GM12878 (cell line): ENCODE measurements around the gene HAUS1. TPM values are rescaled to one million over a fixed set of nuclear protein-coding genes. Genes with fewer than 3 reads are reported as not detected.

Source experiments
- BACH1 ChIP-seq: fragments of 450-650 bp; IDR thresholded peaks from 2 replicates; pipeline ENCODE4 v1.6.1; 2017; ENCODE audit warnings: mild to moderate bottlenecking, borderline replicate concordance
- BHLHE40 ChIP-seq, 2 experiments: fragments of 450-650 bp in 1 of 2; IDR thresholded peaks; 2 replicates each; pipeline ENCODE4 v1.6.1; 2011 to 2017; ENCODE audit warnings: low read depth in 2 of 2, borderline replicate concordance in 1 of 2, improper control_type of control experiment in 1 of 2, low read length in 1 of 2, mild to moderate bottlenecking in 1 of 2
- CBFB ChIP-seq: IDR thresholded peaks from 2 replicates; pipeline ENCODE4 v1.6.1; 2016; ENCODE audit warnings: antibody characterized with exemption, low read depth
- CHD1 ChIP-seq: IDR thresholded peaks from 2 replicates; pipeline ENCODE4 v1.6.1; 2012; ENCODE audit warnings: low read depth, low read length, improper control_type of control experiment
- CHD4 ChIP-seq: fragments of 200-600 bp; sonication (generic); IDR thresholded peaks from 2 replicates; pipeline ENCODE4 v1.6.1; 2016; ENCODE audit warnings: mild to moderate bottlenecking
- ESRRA ChIP-seq: IDR thresholded peaks from 2 replicates; pipeline ENCODE4 v1.6.1; 2012; ENCODE audit warnings: mild to moderate bottlenecking, low read length, improper control_type of control experiment
- FOXM1 ChIP-seq: IDR thresholded peaks from 2 replicates; pipeline ENCODE4 v1.6.1; 2012; ENCODE audit warnings: low read depth, mild to moderate bottlenecking, inconsistent platforms, low read length, moderate library complexity
- LARP7 ChIP-seq: fragments of 450-650 bp; IDR thresholded peaks from 2 replicates; pipeline ENCODE4 v1.6.1; 2017; ENCODE audit warnings: mild to moderate bottlenecking
- MLLT1 ChIP-seq: fragments of 450-650 bp; IDR thresholded peaks from 2 replicates; pipeline ENCODE4 v1.6.1; 2016; ENCODE audit warnings: mild to moderate bottlenecking
- NFXL1 ChIP-seq: fragments of 450-650 bp; IDR thresholded peaks from 2 replicates; pipeline ENCODE4 v1.6.1; 2017; ENCODE audit warnings: antibody characterized with exemption, mild to moderate bottlenecking, borderline replicate concordance
- NR2C2 ChIP-seq: IDR thresholded peaks from 2 replicates; pipeline ENCODE4 v1.6.1; 2011; ENCODE audit warnings: borderline replicate concordance, low read depth; ENCODE audit not compliant: control insufficient read depth, insufficient read length
- PAX5 ChIP-seq: IDR thresholded peaks from 2 replicates; pipeline ENCODE4 v1.6.1; 2011; ENCODE audit warnings: low read depth, low read length, borderline replicate concordance
- PBX3 ChIP-seq: IDR thresholded peaks from 2 replicates; pipeline ENCODE4 v1.6.1; 2011; ENCODE audit warnings: mild to moderate bottlenecking, low read depth, low read length, moderate library complexity; ENCODE audit not compliant: insufficient replicate concordance
- POLR2A ChIP-seq: IDR thresholded peaks from 2 replicates; pipeline ENCODE4 v1.6.1; 2011; ENCODE audit warnings: low read depth, mild to moderate bottlenecking, low read length
- SP1 ChIP-seq: IDR thresholded peaks from one replicate; pipeline ENCODE4 v1.6.1; 2011; ENCODE audit warnings: low read depth, low read length
- SREBF2 ChIP-seq: IDR thresholded peaks from 2 replicates; pipeline ENCODE4 v1.6.1; 2012; ENCODE audit warnings: mild to moderate bottlenecking, low read length
- STAT3 ChIP-seq: IDR thresholded peaks from 2 replicates; pipeline ENCODE4 v1.6.1; 2011; ENCODE audit warnings: low read depth, low read length, improper control_type of control experiment
- ZNF207 ChIP-seq: fragments of 450-650 bp; IDR thresholded peaks from 2 replicates; pipeline ENCODE4 v1.6.1; 2014; ENCODE audit warnings: antibody characterized with exemption, mild to moderate bottlenecking, borderline replicate concordance
- polyA plus RNA-seq, 11 experiments: library from polyadenylated mRNA; depleted of rRNA in 4 of 11; unstranded in 6 of 11; stranded (reverse) in 5 of 11; fragments of >200 nt; fragmentation: Nextera tagmentation in 4 of 11; fragmentation: Illumina TruSeq in 1 of 11; extraction: Ambion mirVana in 4 of 11; extraction: Trizol in 1 of 11; gene quantifications; 1 replicate in 1 of 11; 2 replicates in 10 of 11; pipeline versions ENCODE4 v1.2.1 to v1.2.3, GENCODE V29; 2011 to 2016; ENCODE audit warnings: inconsistent platforms in 2 of 11, missing spikeins in 2 of 11, low read depth in 1 of 11
- total RNA-seq, 4 experiments: library from RNA; depleted of rRNA in 3 of 4; stranded (reverse); fragments of >200 nt in 3 of 4; fragmentation: Illumina TruSeq in 1 of 4; extraction: Trizol in 1 of 4; gene quantifications; 2 replicates each; pipeline versions ENCODE4 v1.2.1 to v1.2.3, GENCODE V29; 2013 to 2021
- TF ChIP-seq, protein P1 (sequence below): IDR thresholded peaks from 2 replicates; pipeline ENCODE4 v1.6.1; 2012; ENCODE audit warnings: improper control_type of control experiment, low read depth, low read length; ENCODE audit not compliant: insufficient replicate concordance
- TF ChIP-seq, protein P2 (sequence below): IDR thresholded peaks from 2 replicates; pipeline ENCODE4 v1.6.1; 2011; ENCODE audit warnings: low read depth, mild to moderate bottlenecking, low read length, moderate library complexity, borderline replicate concordance; ENCODE audit errors: extremely low read depth

Gene HAUS1
- total and polyA plus RNA-seq, 10 of the 15 experiments (the other 5 are each of a cell fraction or from before 2014, with no cell fraction given) = 41.2 to 182 (median 91.9) TPM

DNA sequence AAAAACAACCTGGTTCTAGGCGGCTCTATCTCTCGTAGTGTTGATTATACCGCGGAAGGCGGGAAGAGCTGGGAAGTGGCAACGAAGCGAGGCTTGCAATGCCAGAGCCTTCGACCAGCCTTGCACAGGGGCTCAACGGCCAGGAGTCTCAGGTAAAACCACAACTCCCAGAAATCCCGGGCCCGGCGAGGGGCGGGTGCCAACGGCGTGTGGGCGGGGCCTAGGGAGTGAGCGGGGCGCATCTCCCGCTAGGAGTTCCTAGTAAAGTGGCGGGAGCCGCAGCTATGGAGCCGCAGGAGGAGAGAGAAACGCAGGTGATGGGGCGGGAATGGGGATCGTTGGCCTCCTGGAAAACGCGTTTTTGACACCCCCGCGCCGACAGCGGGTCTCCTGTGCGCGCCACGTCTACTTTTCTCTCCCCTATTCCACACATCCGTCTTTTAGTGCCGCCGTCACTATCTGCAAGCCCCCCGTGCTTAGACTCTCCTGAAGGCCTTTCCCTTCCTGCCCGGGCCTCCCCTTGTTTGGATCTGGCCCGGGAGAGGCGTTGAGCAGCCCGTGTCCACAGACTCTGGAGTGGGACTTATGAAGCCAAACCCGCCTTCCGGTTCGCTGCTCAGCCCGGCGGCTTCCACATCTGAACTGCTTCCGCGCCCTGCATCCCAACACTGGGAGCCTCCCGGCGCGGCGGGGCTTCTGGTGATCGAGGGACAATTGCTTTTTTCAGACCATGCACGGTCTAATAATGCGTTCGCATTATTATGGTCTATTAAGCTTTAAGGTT lies at the start of gene HAUS1 (continued):
- TF ChIP-seq PBX3 (no peak), NFXL1 (no peak), LARP7 (no peak; the same call in 1 of the 2 replicates), ESRRA (no peak), ZNF207 (no peak), NR2C2 (no peak), CHD4 (no peak), BACH1 (no peak), POLR2A (peak; percentile 55; the same call in 1 of the 2 replicates), FOXM1 (no peak), MLLT1 (0 out of 2 replicates have a peak, but pooled peaks have one; percentile 7), CBFB (no peak), SREBF2 (no peak), BHLHE40 (IDR thresholded peaks at IDR 0.05; ENCODE audit: borderline replicate concordance in 1 of 2, low read depth in 2 of 2, low read length in 1 of 2) (no peak), PAX5 (no peak), STAT3 (no peak), CHD1 (no peak), SP1 (no peak)
- TF ChIP-seq, protein P1, sequence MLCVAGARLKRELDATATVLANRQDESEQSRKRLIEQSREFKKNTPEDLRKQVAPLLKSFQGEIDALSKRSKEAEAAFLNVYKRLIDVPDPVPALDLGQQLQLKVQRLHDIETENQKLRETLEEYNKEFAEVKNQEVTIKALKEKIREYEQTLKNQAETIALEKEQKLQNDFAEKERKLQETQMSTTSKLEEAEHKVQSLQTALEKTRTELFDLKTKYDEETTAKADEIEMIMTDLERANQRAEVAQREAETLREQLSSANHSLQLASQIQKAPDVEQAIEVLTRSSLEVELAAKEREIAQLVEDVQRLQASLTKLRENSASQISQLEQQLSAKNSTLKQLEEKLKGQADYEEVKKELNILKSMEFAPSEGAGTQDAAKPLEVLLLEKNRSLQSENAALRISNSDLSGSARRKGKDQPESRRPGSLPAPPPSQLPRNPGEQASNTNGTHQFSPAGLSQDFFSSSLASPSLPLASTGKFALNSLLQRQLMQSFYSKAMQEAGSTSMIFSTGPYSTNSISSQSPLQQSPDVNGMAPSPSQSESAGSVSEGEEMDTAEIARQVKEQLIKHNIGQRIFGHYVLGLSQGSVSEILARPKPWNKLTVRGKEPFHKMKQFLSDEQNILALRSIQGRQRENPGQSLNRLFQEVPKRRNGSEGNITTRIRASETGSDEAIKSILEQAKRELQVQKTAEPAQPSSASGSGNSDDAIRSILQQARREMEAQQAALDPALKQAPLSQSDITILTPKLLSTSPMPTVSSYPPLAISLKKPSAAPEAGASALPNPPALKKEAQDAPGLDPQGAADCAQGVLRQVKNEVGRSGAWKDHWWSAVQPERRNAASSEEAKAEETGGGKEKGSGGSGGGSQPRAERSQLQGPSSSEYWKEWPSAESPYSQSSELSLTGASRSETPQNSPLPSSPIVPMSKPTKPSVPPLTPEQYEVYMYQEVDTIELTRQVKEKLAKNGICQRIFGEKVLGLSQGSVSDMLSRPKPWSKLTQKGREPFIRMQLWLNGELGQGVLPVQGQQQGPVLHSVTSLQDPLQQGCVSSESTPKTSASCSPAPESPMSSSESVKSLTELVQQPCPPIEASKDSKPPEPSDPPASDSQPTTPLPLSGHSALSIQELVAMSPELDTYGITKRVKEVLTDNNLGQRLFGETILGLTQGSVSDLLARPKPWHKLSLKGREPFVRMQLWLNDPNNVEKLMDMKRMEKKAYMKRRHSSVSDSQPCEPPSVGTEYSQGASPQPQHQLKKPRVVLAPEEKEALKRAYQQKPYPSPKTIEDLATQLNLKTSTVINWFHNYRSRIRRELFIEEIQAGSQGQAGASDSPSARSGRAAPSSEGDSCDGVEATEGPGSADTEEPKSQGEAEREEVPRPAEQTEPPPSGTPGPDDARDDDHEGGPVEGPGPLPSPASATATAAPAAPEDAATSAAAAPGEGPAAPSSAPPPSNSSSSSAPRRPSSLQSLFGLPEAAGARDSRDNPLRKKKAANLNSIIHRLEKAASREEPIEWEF = no peak
- TF ChIP-seq, protein P2, sequence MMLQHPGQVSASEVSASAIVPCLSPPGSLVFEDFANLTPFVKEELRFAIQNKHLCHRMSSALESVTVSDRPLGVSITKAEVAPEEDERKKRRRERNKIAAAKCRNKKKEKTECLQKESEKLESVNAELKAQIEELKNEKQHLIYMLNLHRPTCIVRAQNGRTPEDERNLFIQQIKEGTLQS = no peak
